Measurements from ENCODE around the gene ZBP1.

GRCh38 chr20:57567471-57568079 is 52.7 kb downstream of the ZBP1 start:
- TF ChIP-seq CTCF (IDR thresholded peaks at IDR 0.05 in 2 of 3, conservative IDR thresholded peaks at IDR 0.05 in 1 of 3; ENCODE audit: control insufficient read depth in 2 of 3, extremely low read depth in 1 of 3, insufficient read depth in 1 of 3, low read depth in 3 of 3, low read length in 3 of 3), result no peak
- TF ChIP-seq ATF3 (IDR thresholded peaks at IDR 0.05; ENCODE audit: borderline replicate concordance, extremely low read depth, low read depth, low read length), result no peak
- TF ChIP-seq DPF2 (IDR thresholded peaks at IDR 0.05), result no peak
